ENCODE data around the gene KDM5D. TPM values are rescaled to one million over a fixed set of nuclear protein-coding genes. Genes with fewer than 3 reads are reported as not detected.

The KDM5D gene
- total RNA-seq = 10 to 100 TPM in 6 of 8 experiments, not detected in 2; 19.1 to 44.0 (median 25.2) TPM

GRCh38 chrY:19744381-19745378 lies at the start of gene KDM5D:
KDM5D (minus strand) TSS chrY:19744726; CDS start chrY:19744534, 192 bp downstream.
- 0 to 4% (median 0%) methylated on average over 1 to 22 of the region's 52 CpGs; no CpG with 5 or more reads in 3 of the 10 experiments for WGBS, 10 experiments
- Histone ChIP-seq H3K4me1 (replicated peaks in 1 of 2) (peaks cover 0 to 6% of the 10 kb centered on the region in 2 donors), H3K4me3 (peak within 1 kb of the TSS in 4 of 5 donors; percentile 56 to 86 (median 75)), H3K27ac (peak within 1 kb of the TSS; percentile 95)
- in situ Hi-C loops (cut with MboI; ENCODE audit: low pct_unique_long_range_greater_than_20kb in 2 of 9, low sequenced_read_pairs in 9 of 9, unreplicated experiment in 9 of 9) = no loop called here
- peak; percentile 86 to 96 (median 93) for ATAC-seq (replicated peaks in 6 of 8)

- Histone ChIP-seq H3K27ac (no peak overlapping the region), H3K4me1 (replicated peaks in 1 of 2) (no peaks in the 10 kb centered on the region), H3K4me3 (no peak overlapping the region)
- in situ Hi-C loops (cut with MboI; ENCODE audit: low pct_unique_long_range_greater_than_20kb in 2 of 9, low sequenced_read_pairs in 9 of 9, unreplicated experiment in 9 of 9) = no loop called here
- 0 to 50% (median 27%) methylated on average over 1 to 2 of the region's 3 CpGs; no CpG with 5 or more reads in 7 of the 10 experiments for WGBS, 10 experiments
- ATAC-seq (replicated peaks in 6 of 8) = peak in 1 of 8 experiments; percentile 48
These were observed 23.8 kb upstream of the KDM5D start for GRCh38 chrY:19768375-19768774.

- H3K4me1 ChIP-seq (replicated peaks in 1 of 2) = peaks cover 0 to 6% of the 10 kb centered on the region in 2 donors
- no peak for ATAC-seq (replicated peaks in 6 of 8)
- in situ Hi-C loops (cut with MboI; ENCODE audit: low pct_unique_long_range_greater_than_20kb in 2 of 9, low sequenced_read_pairs in 9 of 9, unreplicated experiment in 9 of 9) = no loop called here
- WGBS, 10 experiments = 50 to 96% (median 80%) methylated on average over 1 to 5 of the region's 8 CpGs; no CpG with 5 or more reads in 5 of the 10 experiments
- H3K4me3 ChIP-seq = peak overlapping the region in 3 of 5 donors; percentile 56 to 86 (median 77)
- no peak overlapping the region for H3K27ac ChIP-seq
These were observed 1.2 kb downstream of the KDM5D start for GRCh38 chrY:19743331-19743730.

GRCh38 chrY:19742153-19742552 lies 2.4 kb downstream of the KDM5D start:
- ATAC-seq (replicated peaks in 6 of 8) = no peak
- Histone ChIP-seq H3K27ac (no peak overlapping the region), H3K4me3 (no peak overlapping the region), H3K4me1 (replicated peaks in 1 of 2) (peaks cover 0 to 6% of the 10 kb centered on the region in 2 donors)
- in situ Hi-C loops (cut with MboI; ENCODE audit: low pct_unique_long_range_greater_than_20kb in 2 of 9, low sequenced_read_pairs in 9 of 9, unreplicated experiment in 9 of 9) = no loop called here

- ATAC-seq (replicated peaks in 6 of 8) = no peak
- H3K27ac ChIP-seq = no peak overlapping the region
- no peak overlapping the region for H3K4me3 ChIP-seq
- H3K4me1 ChIP-seq (replicated peaks in 1 of 2) = no peaks in the 10 kb centered on the region
- in situ Hi-C loops (cut with MboI; ENCODE audit: low pct_unique_long_range_greater_than_20kb in 2 of 9, low sequenced_read_pairs in 9 of 9, unreplicated experiment in 9 of 9) = no loop called here
- WGBS, 10 experiments = 0 to 80% methylated on average over 1 of the region's 1 CpG; no CpG with 5 or more reads in 8 of the 10 experiments
These were observed 10.1 kb downstream of the KDM5D start for GRCh38 chrY:19734425-19734824.

- ATAC-seq (replicated peaks in 6 of 8) = no peak
- Histone ChIP-seq H3K4me3 (no peak overlapping the region), H3K4me1 (replicated peaks in 1 of 2) (no peaks in the 10 kb centered on the region), H3K27ac (no peak overlapping the region)
- in situ Hi-C loops (cut with MboI; ENCODE audit: low pct_unique_long_range_greater_than_20kb in 2 of 9, low sequenced_read_pairs in 9 of 9, unreplicated experiment in 9 of 9) = no loop called here
These were observed 26.6 kb downstream of the KDM5D start for GRCh38 chrY:19717950-19718349.

- H3K4me3 ChIP-seq = no peak overlapping the region
- no peak for ATAC-seq (replicated peaks in 6 of 8)
- no peak overlapping the region for H3K27ac ChIP-seq
- WGBS, 10 experiments = 83 to 88% methylated on average over 1 to 3 of the region's 3 CpGs; no CpG with 5 or more reads in 8 of the 10 experiments
- in situ Hi-C loops (cut with MboI; ENCODE audit: low pct_unique_long_range_greater_than_20kb in 2 of 9, low sequenced_read_pairs in 9 of 9, unreplicated experiment in 9 of 9) = no loop called here
- H3K4me1 ChIP-seq (replicated peaks in 1 of 2) = no peaks in the 10 kb centered on the region
These were observed 27.4 kb downstream of the KDM5D start for GRCh38 chrY:19717146-19717545.

GRCh38 chrY:19715226-19715625 lies 29.3 kb downstream of the KDM5D start:
- ATAC-seq (replicated peaks in 6 of 8) = no peak
- in situ Hi-C loops (cut with MboI; ENCODE audit: low pct_unique_long_range_greater_than_20kb in 2 of 9, low sequenced_read_pairs in 9 of 9, unreplicated experiment in 9 of 9) = no loop called here
- 100% methylated on average over 1 of the region's 5 CpGs; no CpG with 5 or more reads in 8 of the 10 experiments for WGBS, 10 experiments
- H3K27ac ChIP-seq = no peak overlapping the region
- H3K4me1 ChIP-seq (replicated peaks in 1 of 2) = no peaks in the 10 kb centered on the region
- no peak overlapping the region for H3K4me3 ChIP-seq

GRCh38 chrY:19713430-19713829 lies 31.1 kb downstream of the KDM5D start:
- WGBS, 10 experiments = 83 to 100% (median 90%) methylated on average over 1 to 4 of the region's 4 CpGs; no CpG with 5 or more reads in 5 of the 10 experiments
- no peak overlapping the region for H3K27ac ChIP-seq
- in situ Hi-C loops (cut with MboI; ENCODE audit: low pct_unique_long_range_greater_than_20kb in 2 of 9, low sequenced_read_pairs in 9 of 9, unreplicated experiment in 9 of 9) = no loop called here
- H3K4me1 ChIP-seq (replicated peaks in 1 of 2) = no peaks in the 10 kb centered on the region
- no peak overlapping the region for H3K4me3 ChIP-seq
- no peak for ATAC-seq (replicated peaks in 6 of 8)

- 100% methylated on average over 1 of the region's 14 CpGs; no CpG with 5 or more reads in 9 of the 10 experiments for WGBS, 10 experiments
- no peak overlapping the region for H3K4me3 ChIP-seq
- no peak overlapping the region for H3K27ac ChIP-seq
- H3K4me1 ChIP-seq (replicated peaks in 1 of 2) = no peaks in the 10 kb centered on the region
- in situ Hi-C loops (cut with MboI; ENCODE audit: low pct_unique_long_range_greater_than_20kb in 2 of 9, low sequenced_read_pairs in 9 of 9, unreplicated experiment in 9 of 9) = no loop called here
- no peak for ATAC-seq (replicated peaks in 6 of 8)
These were observed 38.3 kb downstream of the KDM5D start for GRCh38 chrY:19706273-19706672.

- in situ Hi-C loops (cut with MboI; ENCODE audit: low pct_unique_long_range_greater_than_20kb in 2 of 9, low sequenced_read_pairs in 9 of 9, unreplicated experiment in 9 of 9) = loop anchor here in 1 of 9 experiments (25.0 kb wide), 1 partner anchor 261 kb away; no protein-coding TSS in a partner anchor
- no peak for ATAC-seq (replicated peaks in 6 of 8)
- Histone ChIP-seq H3K4me1 (replicated peaks in 1 of 2) (no peaks in the 10 kb centered on the region), H3K27ac (no peak overlapping the region), H3K4me3 (no peak overlapping the region)
These were observed 46.0 kb downstream of the KDM5D start for GRCh38 chrY:19698495-19698894.

GRCh38 chrY:19680821-19681220 lies 63.7 kb downstream of the KDM5D start:
- H3K27ac ChIP-seq = no peak overlapping the region
- ATAC-seq (replicated peaks in 6 of 8) = no peak
- no CpG with 5 or more reads among the region's 1 CpG for WGBS, 10 experiments
- in situ Hi-C loops (cut with MboI; ENCODE audit: low pct_unique_long_range_greater_than_20kb in 2 of 9, low sequenced_read_pairs in 9 of 9, unreplicated experiment in 9 of 9) = loop anchor here in 1 of 9 experiments (25.0 kb wide), 1 partner anchor 244 kb away; no protein-coding TSS in a partner anchor
- H3K4me3 ChIP-seq = no peak overlapping the region
- no peaks in the 10 kb centered on the region for H3K4me1 ChIP-seq (replicated peaks in 1 of 2)

Measured in motor neuron (in vitro differentiated cells).